Subcutaneous adipose tissue (tissue), 4 donors: ENCODE results near the gene MIPOL1. TPM values are rescaled to one million over a fixed set of nuclear protein-coding genes. Genes with fewer than 3 reads are reported as not detected.

Source experiments
- small RNA-seq: library from RNA; depleted of rRNA; stranded (forward); fragments of <200 nt; gene quantifications from one replicate; pipeline ENCODE3, GENCODE V24; 2016
- total RNA-seq, 4 donors: library from RNA; depleted of rRNA; stranded (reverse); fragments of >200 nt; gene quantifications; one replicate each; pipeline ENCODE4 v1.1.0, GENCODE V29; 2016
- TF ChIP-seq, protein P1 (sequence below): fragments of 450-650 bp; IDR thresholded peaks from one replicate; pipeline ENCODE4 v1.5.1; 2016; ENCODE audit warnings: low read depth, mild to moderate bottlenecking, control low read depth, antibody characterized with exemption, moderate library complexity

The MIPOL1 gene
- total RNA-seq, 4 donors from 2014 or later: 7.6 to 20.9 (median 11.1) TPM

- TF ChIP-seq, protein P1, sequence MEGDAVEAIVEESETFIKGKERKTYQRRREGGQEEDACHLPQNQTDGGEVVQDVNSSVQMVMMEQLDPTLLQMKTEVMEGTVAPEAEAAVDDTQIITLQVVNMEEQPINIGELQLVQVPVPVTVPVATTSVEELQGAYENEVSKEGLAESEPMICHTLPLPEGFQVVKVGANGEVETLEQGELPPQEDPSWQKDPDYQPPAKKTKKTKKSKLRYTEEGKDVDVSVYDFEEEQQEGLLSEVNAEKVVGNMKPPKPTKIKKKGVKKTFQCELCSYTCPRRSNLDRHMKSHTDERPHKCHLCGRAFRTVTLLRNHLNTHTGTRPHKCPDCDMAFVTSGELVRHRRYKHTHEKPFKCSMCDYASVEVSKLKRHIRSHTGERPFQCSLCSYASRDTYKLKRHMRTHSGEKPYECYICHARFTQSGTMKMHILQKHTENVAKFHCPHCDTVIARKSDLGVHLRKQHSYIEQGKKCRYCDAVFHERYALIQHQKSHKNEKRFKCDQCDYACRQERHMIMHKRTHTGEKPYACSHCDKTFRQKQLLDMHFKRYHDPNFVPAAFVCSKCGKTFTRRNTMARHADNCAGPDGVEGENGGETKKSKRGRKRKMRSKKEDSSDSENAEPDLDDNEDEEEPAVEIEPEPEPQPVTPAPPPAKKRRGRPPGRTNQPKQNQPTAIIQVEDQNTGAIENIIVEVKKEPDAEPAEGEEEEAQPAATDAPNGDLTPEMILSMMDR: no peak
Observed at GRCh38 chr14:37601865-37602264, 404.1 kb downstream of the MIPOL1 start.

Small RNA genes lying within 50 kb of the gene (small RNA-seq; reads per million reads assigned to genes)
- gene RNU6-273P (not detected), gene RNU6-886P (not detected)

Other genes with a start within 250 kb of the MIPOL1 start
- gene SLC25A21, start 25.3 kb upstream of the MIPOL1 start, total RNA-seq: 1 to 10 TPM in 1 of 4 donors, under 1 TPM in 1, not detected in 2; 0.98 to 1.1 TPM